Measurements from ENCODE around the gene PRMT1.

GRCh38 chr19:49645592-49645991 lies 31.5 kb upstream of the PRMT1 start:
- TF ChIP-seq RFX5 (IDR thresholded peaks at IDR 0.05) (no peak), HDAC2 (IDR thresholded peaks at IDR 0.05) (no peak), MAX (IDR thresholded peaks at IDR 0.05) (no peak), CTCF (IDR thresholded peaks at IDR 0.05) (no peak), EP300 (IDR thresholded peaks at IDR 0.05) (no peak), POLR2AphosphoS2 (conservative IDR thresholded peaks at IDR 0.05; ENCODE audit: low read length) (no peak)

Data from A549 (cell line).